GM23338 (cell line): ENCODE results near the gene CIAO2A. TPM values are rescaled to one million over a fixed set of nuclear protein-coding genes. Genes with fewer than 3 reads are reported as not detected.

Experiments used
- ATAC-seq: fragments of 200-7000 bp; cut with Tn5 transposase; 3 replicates; pipeline ENCODE4 v1.9.1; 2020
- DNase-seq: peaks from one replicate; pipeline ENCODE4 v3.0.0-alpha.2; 2015; ENCODE audit warnings: low spot score
- H2AFZ ChIP-seq: fragments of 200-600 bp; sonication (generic); 2 replicates; pipeline ENCODE4 v1.8.0; 2016; ENCODE audit warnings: antibody characterized with exemption, mild to moderate bottlenecking, moderate library complexity
- H3F3A ChIP-seq: fragments of 200-600 bp; sonication (generic); replicated peaks from 2 replicates; pipeline ENCODE4 v1.8.0; 2017; ENCODE audit warnings: antibody characterized with exemption, mixed run types, low read depth
- H3K27ac ChIP-seq: fragments of 200-600 bp; sonication (generic); 2 replicates; pipeline ENCODE4 v1.6.1; 2016; ENCODE audit warnings: low read depth
- H3K27me3 ChIP-seq: fragments of 200-600 bp; sonication (generic); 2 replicates; pipeline ENCODE4 v1.8.0; 2016; ENCODE audit warnings: mild to moderate bottlenecking, mixed run types, moderate library complexity; ENCODE audit not compliant: insufficient read depth
- H3K36me3 ChIP-seq: fragments of 200-600 bp; sonication (generic); 2 replicates; pipeline ENCODE4 v1.8.0; 2016; ENCODE audit warnings: mild to moderate bottlenecking; ENCODE audit not compliant: insufficient read depth
- H3K4me1 ChIP-seq: fragments of 200-600 bp; sonication (generic); 2 replicates; pipeline ENCODE4 v1.8.0; 2016; ENCODE audit warnings: mild to moderate bottlenecking, moderate library complexity; ENCODE audit not compliant: insufficient read depth
- H3K4me2 ChIP-seq: fragments of 200-600 bp; sonication (generic); 2 replicates; pipeline ENCODE4 v1.7.1; 2017; ENCODE audit warnings: mixed run types
- H3K4me3 ChIP-seq: fragments of 200-600 bp; sonication (generic); 2 replicates; pipeline ENCODE4 v1.6.1; 2016; ENCODE audit warnings: mixed run types
- H3K79me2 ChIP-seq: fragments of 200-600 bp; sonication (generic); replicated peaks from 2 replicates; pipeline ENCODE4 v1.8.0; 2017; ENCODE audit warnings: mild to moderate bottlenecking; ENCODE audit not compliant: insufficient read depth
- H3K9me2 ChIP-seq: fragments of 200-600 bp; sonication (generic); 2 replicates; pipeline ENCODE4 v1.8.0; 2017; ENCODE audit not compliant: insufficient read depth
- H4K20me1 ChIP-seq: fragments of 200-600 bp; sonication (generic); replicated peaks from 2 replicates; pipeline ENCODE4 v1.8.0; 2017; ENCODE audit warnings: mild to moderate bottlenecking; ENCODE audit not compliant: insufficient read depth
- H3K27ac Mint-ChIP-seq: 2 replicates; pipeline ENCODE4 v1.8.0; 2020; ENCODE audit warnings: inconsistent platforms, mild to moderate bottlenecking, moderate library complexity, mixed read lengths
- H3K27me3 Mint-ChIP-seq: 3 replicates; pipeline ENCODE4 v1.8.0; 2022; ENCODE audit warnings: low read depth, mild to moderate bottlenecking, moderate library complexity, mixed read lengths, inconsistent platforms; ENCODE audit not compliant: insufficient read depth, poor library complexity
- H3K36me3 Mint-ChIP-seq: 3 replicates; pipeline ENCODE4 v1.8.0; 2021; ENCODE audit warnings: low read depth, mild to moderate bottlenecking, inconsistent platforms, moderate library complexity, mixed read lengths
- H3K4me1 Mint-ChIP-seq: 3 replicates; pipeline ENCODE4 v1.8.0; 2020; ENCODE audit warnings: mild to moderate bottlenecking, inconsistent platforms, mixed read lengths
- H3K4me3 Mint-ChIP-seq: 3 replicates; pipeline ENCODE4 v1.8.0; 2021; ENCODE audit warnings: moderate library complexity, mild to moderate bottlenecking, inconsistent platforms, mixed read lengths
- H3K9me3 Mint-ChIP-seq: 3 replicates; pipeline ENCODE4 v1.8.0; 2020; ENCODE audit warnings: moderate library complexity, mild to moderate bottlenecking, inconsistent platforms, mixed read lengths
- CREB1 ChIP-seq: fragments of 250-450 bp; sonication (Bioruptor Pico); IDR thresholded peaks from 2 replicates; pipeline ENCODE4 v1.5.0; 2020; ENCODE audit warnings: low read depth, mild to moderate bottlenecking, moderate library complexity
- EZH2phosphoT487 ChIP-seq: fragments of 200-600 bp; sonication (generic); IDR thresholded peaks from one replicate; pipeline ENCODE4 v1.8.1; 2018; ENCODE audit warnings: antibody characterized with exemption; ENCODE audit not compliant: unreplicated experiment
- JUNB ChIP-seq: IDR thresholded peaks from one replicate; pipeline ENCODE4 v1.6.1; 2016; ENCODE audit warnings: antibody characterized with exemption; ENCODE audit not compliant: unreplicated experiment
- STAT1 ChIP-seq: IDR thresholded peaks from one replicate; pipeline ENCODE4 v1.6.1; 2016; ENCODE audit warnings: antibody characterized with exemption; ENCODE audit not compliant: unreplicated experiment
- ZNF331 ChIP-seq: fragments of 250-450 bp; sonication (Bioruptor Pico); IDR thresholded peaks from 2 replicates; pipeline ENCODE4 v1.5.0; 2020; ENCODE audit warnings: low read depth, mild to moderate bottlenecking, moderate library complexity
- polyA plus RNA-seq: library from polyadenylated mRNA; unstranded; fragments of >200 nt; fragmentation: Nextera tagmentation; extraction: Ambion mirVana; gene quantifications from 2 replicates; pipeline ENCODE4 v1.2.1, GENCODE V29; 2016
- total RNA-seq: library from RNA; depleted of rRNA; stranded (reverse); fragments of >200 nt; shearing (Covaris generic); gene quantifications from 2 replicates; pipeline ENCODE4 v1.2.3, GENCODE V29; 2014
- TF ChIP-seq, protein P1 (sequence below): fragments of 250-450 bp; sonication (Bioruptor Pico); IDR thresholded peaks from 2 replicates; pipeline ENCODE4 v1.5.0; 2020; ENCODE audit warnings: mild to moderate bottlenecking, moderate library complexity

The CIAO2A gene
- total and polyA plus RNA-seq, 2 experiments from 2014 or later, result 132 to 318 TPM

DNA sequence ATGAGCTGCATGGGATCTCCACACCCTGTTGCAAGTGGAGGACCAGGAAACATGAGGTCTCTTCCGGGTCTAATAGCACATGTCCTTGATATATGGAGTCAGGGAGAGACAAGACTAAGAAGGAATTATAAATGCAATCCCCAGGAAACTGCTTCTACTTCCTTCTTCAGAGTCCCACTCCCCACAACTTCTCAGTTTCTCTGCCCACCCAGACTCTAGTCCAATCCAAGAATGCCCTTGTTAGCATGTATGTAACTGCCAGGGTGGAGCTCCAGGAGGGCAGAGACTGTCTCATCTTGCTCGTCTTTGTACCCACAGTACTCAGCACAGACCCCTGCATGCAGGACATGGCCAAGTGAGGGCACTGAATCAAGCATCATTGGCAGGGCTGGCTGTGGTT lies 55.7 kb downstream of the CIAO2A start (continued):
- TF ChIP-seq EZH2phosphoT487 (no peak), STAT1 (no peak), CREB1 (no peak)

GRCh38 chr15:64037116-64037515 lies 56.5 kb downstream of the CIAO2A start:
- Histone ChIP-seq H3K27ac (no peak overlapping the region), H3F3A (no peaks in the 10 kb centered on the region), H3K9me2 (no peaks in the 10 kb centered on the region), H4K20me1 (no peaks in the 10 kb centered on the region), H3K36me3 (no peaks in the 10 kb centered on the region), H3K4me2 (no peak overlapping the region), H2AFZ (no peak overlapping the region), H3K4me3 (no peak overlapping the region), H3K27me3 (no peaks in the 10 kb centered on the region), H3K79me2 (no peaks in the 10 kb centered on the region), H3K4me1 (no peaks in the 10 kb centered on the region)
- Mint-ChIP-seq H3K4me3 (no peak overlapping the region), H3K36me3 (no peaks in the 10 kb centered on the region), H3K27ac (no peak overlapping the region), H3K27me3 (peaks cover 8% of the 10 kb centered on the region), H3K4me1 (peaks cover 14% of the 10 kb centered on the region), H3K9me3 (no peaks in the 10 kb centered on the region; the same call in 2 of the 3 replicates)
- TF ChIP-seq ZNF331 (CRISPR knock-in tag), result no peak
- TF ChIP-seq JUNB, result no peak
- no peak for TF ChIP-seq EZH2phosphoT487
- TF ChIP-seq CREB1, result no peak
- TF ChIP-seq, protein P1, sequence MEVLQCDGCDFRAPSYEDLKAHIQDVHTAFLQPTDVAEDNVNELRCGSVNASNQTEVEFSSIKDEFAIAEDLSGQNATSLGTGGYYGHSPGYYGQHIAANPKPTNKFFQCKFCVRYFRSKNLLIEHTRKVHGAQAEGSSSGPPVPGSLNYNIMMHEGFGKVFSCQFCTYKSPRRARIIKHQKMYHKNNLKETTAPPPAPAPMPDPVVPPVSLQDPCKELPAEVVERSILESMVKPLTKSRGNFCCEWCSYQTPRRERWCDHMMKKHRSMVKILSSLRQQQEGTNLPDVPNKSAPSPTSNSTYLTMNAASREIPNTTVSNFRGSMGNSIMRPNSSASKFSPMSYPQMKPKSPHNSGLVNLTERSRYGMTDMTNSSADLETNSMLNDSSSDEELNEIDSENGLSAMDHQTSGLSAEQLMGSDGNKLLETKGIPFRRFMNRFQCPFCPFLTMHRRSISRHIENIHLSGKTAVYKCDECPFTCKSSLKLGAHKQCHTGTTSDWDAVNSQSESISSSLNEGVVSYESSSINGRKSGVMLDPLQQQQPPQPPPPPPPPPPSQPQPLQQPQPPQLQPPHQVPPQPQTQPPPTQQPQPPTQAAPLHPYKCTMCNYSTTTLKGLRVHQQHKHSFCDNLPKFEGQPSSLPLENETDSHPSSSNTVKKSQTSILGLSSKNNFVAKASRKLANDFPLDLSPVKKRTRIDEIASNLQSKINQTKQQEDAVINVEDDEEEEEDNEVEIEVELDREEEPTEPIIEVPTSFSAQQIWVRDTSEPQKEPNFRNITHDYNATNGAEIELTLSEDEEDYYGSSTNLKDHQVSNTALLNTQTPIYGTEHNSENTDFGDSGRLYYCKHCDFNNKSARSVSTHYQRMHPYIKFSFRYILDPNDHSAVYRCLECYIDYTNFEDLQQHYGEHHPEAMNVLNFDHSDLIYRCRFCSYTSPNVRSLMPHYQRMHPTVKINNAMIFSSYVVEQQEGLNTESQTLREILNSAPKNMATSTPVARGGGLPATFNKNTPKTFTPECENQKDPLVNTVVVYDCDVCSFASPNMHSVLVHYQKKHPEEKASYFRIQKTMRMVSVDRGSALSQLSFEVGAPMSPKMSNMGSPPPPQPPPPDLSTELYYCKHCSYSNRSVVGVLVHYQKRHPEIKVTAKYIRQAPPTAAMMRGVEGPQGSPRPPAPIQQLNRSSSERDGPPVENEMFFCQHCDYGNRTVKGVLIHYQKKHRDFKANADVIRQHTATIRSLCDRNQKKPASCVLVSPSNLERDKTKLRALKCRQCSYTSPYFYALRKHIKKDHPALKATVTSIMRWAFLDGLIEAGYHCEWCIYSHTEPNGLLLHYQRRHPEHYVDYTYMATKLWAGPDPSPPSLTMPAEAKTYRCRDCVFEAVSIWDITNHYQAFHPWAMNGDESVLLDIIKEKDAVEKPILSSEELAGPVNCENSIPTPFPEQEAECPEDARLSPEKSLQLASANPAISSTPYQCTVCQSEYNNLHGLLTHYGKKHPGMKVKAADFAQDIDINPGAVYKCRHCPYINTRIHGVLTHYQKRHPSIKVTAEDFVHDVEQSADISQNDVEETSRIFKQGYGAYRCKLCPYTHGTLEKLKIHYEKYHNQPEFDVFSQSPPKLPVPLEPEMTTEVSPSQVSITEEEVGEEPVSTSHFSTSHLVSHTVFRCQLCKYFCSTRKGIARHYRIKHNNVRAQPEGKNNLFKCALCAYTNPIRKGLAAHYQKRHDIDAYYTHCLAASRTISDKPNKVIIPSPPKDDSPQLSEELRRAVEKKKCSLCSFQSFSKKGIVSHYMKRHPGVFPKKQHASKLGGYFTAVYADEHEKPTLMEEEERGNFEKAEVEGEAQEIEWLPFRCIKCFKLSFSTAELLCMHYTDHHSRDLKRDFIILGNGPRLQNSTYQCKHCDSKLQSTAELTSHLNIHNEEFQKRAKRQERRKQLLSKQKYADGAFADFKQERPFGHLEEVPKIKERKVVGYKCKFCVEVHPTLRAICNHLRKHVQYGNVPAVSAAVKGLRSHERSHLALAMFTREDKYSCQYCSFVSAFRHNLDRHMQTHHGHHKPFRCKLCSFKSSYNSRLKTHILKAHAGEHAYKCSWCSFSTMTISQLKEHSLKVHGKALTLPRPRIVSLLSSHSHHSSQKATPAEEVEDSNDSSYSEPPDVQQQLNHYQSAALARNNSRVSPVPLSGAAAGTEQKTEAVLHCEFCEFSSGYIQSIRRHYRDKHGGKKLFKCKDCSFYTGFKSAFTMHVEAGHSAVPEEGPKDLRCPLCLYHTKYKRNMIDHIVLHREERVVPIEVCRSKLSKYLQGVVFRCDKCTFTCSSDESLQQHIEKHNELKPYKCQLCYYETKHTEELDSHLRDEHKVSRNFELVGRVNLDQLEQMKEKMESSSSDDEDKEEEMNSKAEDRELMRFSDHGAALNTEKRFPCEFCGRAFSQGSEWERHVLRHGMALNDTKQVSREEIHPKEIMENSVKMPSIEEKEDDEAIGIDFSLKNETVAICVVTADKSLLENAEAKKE (CRISPR knock-in tag), result no peak
- no peak for TF ChIP-seq STAT1
- no peak for DNase-seq
- no peak for ATAC-seq
